DND-41 (cell line): ENCODE results near the gene RPN2.

ENCODE experiments used
- CTCF ChIP-seq: IDR thresholded peaks from 2 replicates; pipeline ENCODE4 v1.5.1; 2012; ENCODE audit warnings: borderline replicate concordance, low read length, moderate library complexity, mild to moderate bottlenecking; ENCODE audit not compliant: poor library complexity, severe bottlenecking; ENCODE audit errors: extremely low read depth
- EZH2 ChIP-seq: IDR thresholded peaks from 3 replicates; pipeline ENCODE4 v1.6.1; 2012; ENCODE audit warnings: borderline replicate concordance, low read depth, mild to moderate bottlenecking, moderate library complexity, low read length, inconsistent platforms; ENCODE audit not compliant: severe bottlenecking

GRCh38 chr20:37236462-37236861 lies 57.3 kb downstream of the RPN2 start:
- TF ChIP-seq CTCF, result no peak
- no peak for TF ChIP-seq EZH2
